Measurements from ENCODE around the gene RINL. TPM values are rescaled to one million over a fixed set of nuclear protein-coding genes. Genes with fewer than 3 reads are reported as not detected.
"Not testable (repeated sequence)": the region's sequence is repeated elsewhere in the genome, so short reads cannot be mapped to it uniquely, and the experiment has no call there.

The RINL gene
- total and polyA plus RNA-seq, 12 donors: 1.6 to 14.5 (median 3.1) TPM

- no peak for TF ChIP-seq CTCF (IDR thresholded peaks at IDR 0.05)
- Histone ChIP-seq H3K36me3 (peaks cover 0 to 24% (median 6%) of the 10 kb centered on the region in 9 donors), H3K9me3 (no peaks in the 10 kb centered on the region), H3K27ac (no peak overlapping the region), H3K4me3 (no peak overlapping the region), H3K4me1 (peaks cover 0 to 27% (median 16%) of the 10 kb centered on the region in 9 donors), H3K27me3 (no peaks in the 10 kb centered on the region)
- intact Hi-C loops (cut with DNase I): loop anchor here in 1 of 10 donors (10.0 kb wide), 1 partner anchor 681 kb away; no protein-coding TSS in a partner anchor
- WGBS, 2 donors: 82 to 89% methylated on average over 6 of the region's 6 CpGs
- ATAC-seq (no peak), DNase-seq (no peak)
Observed at GRCh38 chr19:38875656-38876395, 2.2 kb downstream of the RINL start.

- H3K4me1 ChIP-seq: peaks cover 5 to 41% (median 28%) of the 10 kb centered on the region in 9 donors
- intact Hi-C loops (cut with DNase I): loop anchor here in 1 of 10 donors (10.0 kb wide), 1 partner anchor 679 kb away; no protein-coding TSS in a partner anchor
- H3K4me3 ChIP-seq, H3K27ac ChIP-seq, H3K36me3 ChIP-seq, H3K9me3 ChIP-seq, H3K27me3 ChIP-seq, DNase-seq, ATAC-seq: not testable (repeated sequence)
- 71 to 76% methylated on average over 10 of the region's 10 CpGs for whole genome bisulfite sequencing, 2 donors
Observed at GRCh38 chr19:38873400-38873799, 4.7 kb downstream of the RINL start.

- H3K4me3 ChIP-seq: no peak overlapping the region
- ATAC-seq: peak in 2 of 8 donors; percentile 2 to 14
- WGBS, 2 donors: 79 to 81% methylated on average over 19 of the region's 19 CpGs
- H3K27ac ChIP-seq: peak overlapping the region in 2 of 10 donors; percentile 44 to 77
- H3K4me1 ChIP-seq: peaks cover 0 to 27% (median 18%) of the 10 kb centered on the region in 9 donors
- TF ChIP-seq CTCF (IDR thresholded peaks at IDR 0.05): no peak
- H3K9me3 ChIP-seq: no peaks in the 10 kb centered on the region
- no peaks in the 10 kb centered on the region for H3K27me3 ChIP-seq
- intact Hi-C loops (cut with DNase I): loop anchor here in 1 of 10 donors (10.0 kb wide), 1 partner anchor 676 kb away; no protein-coding TSS in a partner anchor
- DNase-seq: no peak
- peaks cover 0 to 7% (median 0%) of the 10 kb centered on the region in 9 donors for H3K36me3 ChIP-seq
Observed at GRCh38 chr19:38870612-38871011, 7.5 kb downstream of the RINL start.

GRCh38 chr19:38869836-38870607 lies 8.1 kb downstream of the RINL start:
- DNase-seq (peak; percentile 79 to 88), ATAC-seq (peak; percentile 89 to 95 (median 92))
- Histone ChIP-seq H3K4me1 (peaks cover 0 to 33% (median 18%) of the 10 kb centered on the region in 9 donors), H3K4me3 (peak overlapping the region; percentile 32 to 74 (median 56)), H3K27ac (peak overlapping the region in 9 of 10 donors; percentile 5 to 77 (median 44)), H3K9me3 (no peaks in the 10 kb centered on the region), H3K36me3 (peaks cover 0 to 7% (median 0%) of the 10 kb centered on the region in 9 donors), H3K27me3 (no peaks in the 10 kb centered on the region)
- intact Hi-C loops (cut with DNase I): loop anchor here in 1 of 10 donors (10.0 kb wide), 1 partner anchor 675 kb away; no protein-coding TSS in a partner anchor
- peak; percentile 70 to 92 (median 89) for TF ChIP-seq CTCF (IDR thresholded peaks at IDR 0.05)
- 13 to 17% methylated on average over 62 of the region's 62 CpGs for WGBS, 2 donors
